ENCODE data around the gene COLEC12. TPM values are rescaled to one million over a fixed set of nuclear protein-coding genes. Genes with fewer than 3 reads are reported as not detected.

The COLEC12 gene
- total RNA-seq, 4 donors from 2014 or later: 20.2 to 81.3 (median 29.1) TPM

DNA sequence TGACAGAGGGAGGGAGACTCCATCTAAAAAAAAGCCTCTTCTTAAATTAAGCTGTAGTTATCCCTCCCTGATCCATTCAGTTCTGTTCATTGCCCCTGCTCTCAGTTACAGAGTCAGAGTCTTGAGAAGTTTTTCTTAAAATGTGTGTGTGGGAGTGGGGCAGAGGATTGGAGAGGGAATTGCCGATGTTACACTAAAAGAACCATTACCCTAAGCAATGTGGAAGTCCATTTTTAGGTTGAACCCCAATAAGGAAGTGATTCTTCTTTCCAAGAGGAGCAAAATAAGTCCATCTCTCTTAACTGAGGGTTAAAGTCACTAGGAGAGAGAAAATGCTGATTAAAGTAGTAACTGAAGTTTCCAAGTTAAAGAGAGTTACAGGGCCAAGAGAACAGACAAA lies 211.5 kb downstream of the COLEC12 start:
- intact Hi-C loops (cut with DNase I; ENCODE audit: low total_unique reads): loop anchor here (5.0 kb wide), 1 partner anchor 328 kb away; no protein-coding TSS in a partner anchor
- no peak overlapping the region for H3K27ac ChIP-seq

DNA sequence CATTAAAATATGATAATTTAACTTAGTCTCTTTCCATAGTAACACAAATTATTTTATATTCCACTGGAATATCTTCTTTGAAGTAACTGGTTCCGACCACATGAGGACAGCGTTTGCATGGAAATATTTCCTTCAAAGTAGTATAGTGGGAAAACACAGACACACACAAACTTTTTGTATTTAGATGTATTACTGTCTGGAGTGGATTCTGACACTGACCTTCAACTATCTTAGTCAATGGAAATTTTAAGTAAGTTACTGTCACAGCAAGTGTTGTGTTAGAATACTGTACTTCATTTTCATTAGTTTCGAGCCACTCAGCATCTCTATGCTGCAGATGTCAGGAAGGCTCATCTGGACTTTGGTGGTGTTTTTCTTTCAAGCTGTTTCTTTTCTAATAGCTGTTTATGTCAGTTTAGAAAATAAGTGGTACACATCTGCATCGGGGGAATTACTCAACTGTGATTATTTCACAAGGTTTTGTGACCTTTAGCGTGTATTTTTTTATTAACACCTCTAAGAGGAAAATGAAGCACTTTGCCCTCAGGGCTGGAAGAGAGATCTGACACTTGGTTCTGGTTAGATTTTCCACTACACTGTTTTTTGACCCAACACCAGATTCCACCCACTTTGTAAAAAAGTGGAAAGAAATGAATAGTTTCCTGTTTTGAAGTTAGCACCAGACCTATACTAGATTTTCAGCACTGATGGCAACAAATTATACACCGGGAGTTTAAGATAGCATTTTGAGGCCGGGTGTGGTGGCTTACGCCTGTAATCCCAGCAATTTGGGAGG lies 213.8 kb downstream of the COLEC12 start:
- Histone ChIP-seq H3K4me3 (no peak overlapping the region), H3K27ac (no peak overlapping the region), H3K27me3 (no peaks in the 10 kb centered on the region), H3K9me3 (no peaks in the 10 kb centered on the region), H3K4me1 (no peaks in the 10 kb centered on the region), H3K36me3 (no peaks in the 10 kb centered on the region)
- intact Hi-C loops (cut with DNase I; ENCODE audit: low total_unique reads): loop anchor here (5.0 kb wide), 1 partner anchor 331 kb away; no protein-coding TSS in a partner anchor
- DNase-seq: no peak
- TF ChIP-seq, protein P1, sequence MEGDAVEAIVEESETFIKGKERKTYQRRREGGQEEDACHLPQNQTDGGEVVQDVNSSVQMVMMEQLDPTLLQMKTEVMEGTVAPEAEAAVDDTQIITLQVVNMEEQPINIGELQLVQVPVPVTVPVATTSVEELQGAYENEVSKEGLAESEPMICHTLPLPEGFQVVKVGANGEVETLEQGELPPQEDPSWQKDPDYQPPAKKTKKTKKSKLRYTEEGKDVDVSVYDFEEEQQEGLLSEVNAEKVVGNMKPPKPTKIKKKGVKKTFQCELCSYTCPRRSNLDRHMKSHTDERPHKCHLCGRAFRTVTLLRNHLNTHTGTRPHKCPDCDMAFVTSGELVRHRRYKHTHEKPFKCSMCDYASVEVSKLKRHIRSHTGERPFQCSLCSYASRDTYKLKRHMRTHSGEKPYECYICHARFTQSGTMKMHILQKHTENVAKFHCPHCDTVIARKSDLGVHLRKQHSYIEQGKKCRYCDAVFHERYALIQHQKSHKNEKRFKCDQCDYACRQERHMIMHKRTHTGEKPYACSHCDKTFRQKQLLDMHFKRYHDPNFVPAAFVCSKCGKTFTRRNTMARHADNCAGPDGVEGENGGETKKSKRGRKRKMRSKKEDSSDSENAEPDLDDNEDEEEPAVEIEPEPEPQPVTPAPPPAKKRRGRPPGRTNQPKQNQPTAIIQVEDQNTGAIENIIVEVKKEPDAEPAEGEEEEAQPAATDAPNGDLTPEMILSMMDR (IDR thresholded peaks at IDR 0.05): peak; percentile 48 to 64 (median 51)
- no peak for TF ChIP-seq POLR2A (IDR thresholded peaks at IDR 0.05)

More for the DNA sequence above, 211.5 kb downstream of the COLEC12 start:
- DNase-seq: no peak
- H3K27me3 ChIP-seq: no peaks in the 10 kb centered on the region
- TF ChIP-seq, protein P1 (IDR thresholded peaks at IDR 0.05): no peak
- TF ChIP-seq POLR2A (IDR thresholded peaks at IDR 0.05): no peak
- H3K4me3 ChIP-seq: no peak overlapping the region
- no peaks in the 10 kb centered on the region for H3K36me3 ChIP-seq
- no peaks in the 10 kb centered on the region for H3K9me3 ChIP-seq
- no peaks in the 10 kb centered on the region for H3K4me1 ChIP-seq

DNA sequence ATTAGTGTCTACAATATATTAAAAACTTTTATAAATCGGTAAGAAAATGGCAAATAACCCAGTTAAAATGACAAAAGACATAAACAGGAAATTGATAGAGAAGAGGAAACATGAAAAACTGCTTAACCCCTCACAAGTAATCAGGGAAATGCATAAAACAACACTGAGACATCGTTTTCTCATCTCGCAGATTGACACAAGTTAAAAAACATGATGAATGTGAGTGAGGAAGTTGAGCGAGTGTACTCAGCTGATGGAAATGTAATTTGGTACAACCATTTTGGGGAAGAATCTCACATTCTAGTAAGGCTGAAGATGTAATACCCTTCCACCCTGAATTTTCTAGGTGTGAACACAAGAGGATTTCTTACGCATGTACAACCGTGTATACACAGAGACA lies 214.7 kb downstream of the COLEC12 start:
- no peak overlapping the region for H3K4me3 ChIP-seq
- intact Hi-C loops (cut with DNase I; ENCODE audit: low total_unique reads): loop anchor here (5.0 kb wide), 1 partner anchor 331 kb away; no protein-coding TSS in a partner anchor
- H3K36me3 ChIP-seq: no peaks in the 10 kb centered on the region
- H3K27ac ChIP-seq: no peak overlapping the region
- DNase-seq: no peak
- H3K9me3 ChIP-seq: no peaks in the 10 kb centered on the region
- no peaks in the 10 kb centered on the region for H3K27me3 ChIP-seq
- no peaks in the 10 kb centered on the region for H3K4me1 ChIP-seq
- TF ChIP-seq, protein P1 (IDR thresholded peaks at IDR 0.05): no peak
- TF ChIP-seq POLR2A (IDR thresholded peaks at IDR 0.05): no peak

DNA sequence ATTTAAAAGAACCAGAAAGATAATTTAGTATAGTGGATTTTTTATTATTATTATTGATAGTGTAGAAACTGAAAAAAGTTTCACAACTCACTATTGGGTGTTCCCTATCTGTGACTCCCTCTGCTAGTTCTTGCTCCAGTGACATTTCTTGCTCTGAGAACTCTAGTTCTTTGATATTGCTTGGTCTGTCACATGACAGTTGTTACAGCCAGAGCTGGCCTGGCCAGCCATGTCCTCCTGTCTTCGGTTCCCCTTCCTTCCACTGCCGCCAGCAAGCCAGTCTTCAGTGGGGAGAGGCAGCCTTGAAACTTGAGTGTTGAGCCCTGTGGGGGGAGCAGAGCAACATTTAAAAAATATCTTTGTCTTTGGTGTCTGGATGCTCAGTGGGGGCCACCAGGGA lies 225.0 kb downstream of the COLEC12 start:
- no peaks in the 10 kb centered on the region for H3K36me3 ChIP-seq
- H3K4me1 ChIP-seq: no peaks in the 10 kb centered on the region

DNA sequence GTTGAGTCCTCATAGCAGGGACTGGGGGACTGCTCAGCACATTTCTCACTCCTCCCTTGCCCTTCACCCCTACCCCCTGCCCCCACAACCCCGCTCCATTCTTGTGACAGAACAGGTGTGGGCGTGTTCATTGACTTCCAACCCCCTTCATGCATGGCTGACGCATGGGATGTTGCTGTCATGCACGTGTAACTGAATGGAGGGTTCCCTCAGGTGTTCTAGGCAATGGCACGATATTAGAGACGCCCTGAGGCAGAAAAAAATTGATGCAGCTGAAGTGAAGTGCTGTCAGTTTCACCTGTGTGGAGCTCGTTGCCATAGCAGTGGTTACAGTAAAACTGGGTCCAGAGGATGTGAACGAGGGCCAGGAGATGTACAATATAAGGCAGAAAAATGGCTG lies 226.2 kb downstream of the COLEC12 start:
- H3K27ac ChIP-seq: no peak overlapping the region
- TF ChIP-seq, protein P1 (IDR thresholded peaks at IDR 0.05): no peak
- no peak for TF ChIP-seq POLR2A (IDR thresholded peaks at IDR 0.05)
- no peaks in the 10 kb centered on the region for H3K9me3 ChIP-seq
- no peaks in the 10 kb centered on the region for H3K36me3 ChIP-seq
- H3K4me1 ChIP-seq: no peaks in the 10 kb centered on the region
- DNase-seq: no peak
- no peaks in the 10 kb centered on the region for H3K27me3 ChIP-seq
- no peak overlapping the region for H3K4me3 ChIP-seq
- intact Hi-C loops (cut with DNase I; ENCODE audit: low total_unique reads): no loop called here

More for the DNA sequence above, 225.0 kb downstream of the COLEC12 start:
- no peak for DNase-seq
- Histone ChIP-seq H3K4me3 (no peak overlapping the region), H3K9me3 (no peaks in the 10 kb centered on the region), H3K27me3 (no peaks in the 10 kb centered on the region), H3K27ac (no peak overlapping the region)
- TF ChIP-seq, protein P1 (IDR thresholded peaks at IDR 0.05): no peak
- TF ChIP-seq POLR2A (IDR thresholded peaks at IDR 0.05): no peak
- intact Hi-C loops (cut with DNase I; ENCODE audit: low total_unique reads): no loop called here
